ENCODE results near the gene RASAL2.

- TF ChIP-seq, protein P1, sequence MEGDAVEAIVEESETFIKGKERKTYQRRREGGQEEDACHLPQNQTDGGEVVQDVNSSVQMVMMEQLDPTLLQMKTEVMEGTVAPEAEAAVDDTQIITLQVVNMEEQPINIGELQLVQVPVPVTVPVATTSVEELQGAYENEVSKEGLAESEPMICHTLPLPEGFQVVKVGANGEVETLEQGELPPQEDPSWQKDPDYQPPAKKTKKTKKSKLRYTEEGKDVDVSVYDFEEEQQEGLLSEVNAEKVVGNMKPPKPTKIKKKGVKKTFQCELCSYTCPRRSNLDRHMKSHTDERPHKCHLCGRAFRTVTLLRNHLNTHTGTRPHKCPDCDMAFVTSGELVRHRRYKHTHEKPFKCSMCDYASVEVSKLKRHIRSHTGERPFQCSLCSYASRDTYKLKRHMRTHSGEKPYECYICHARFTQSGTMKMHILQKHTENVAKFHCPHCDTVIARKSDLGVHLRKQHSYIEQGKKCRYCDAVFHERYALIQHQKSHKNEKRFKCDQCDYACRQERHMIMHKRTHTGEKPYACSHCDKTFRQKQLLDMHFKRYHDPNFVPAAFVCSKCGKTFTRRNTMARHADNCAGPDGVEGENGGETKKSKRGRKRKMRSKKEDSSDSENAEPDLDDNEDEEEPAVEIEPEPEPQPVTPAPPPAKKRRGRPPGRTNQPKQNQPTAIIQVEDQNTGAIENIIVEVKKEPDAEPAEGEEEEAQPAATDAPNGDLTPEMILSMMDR (conservative IDR thresholded peaks at IDR 0.05; ENCODE audit: low read length): no peak
- no peak for TF ChIP-seq EZH2phosphoT487 (IDR thresholded peaks at IDR 0.05; ENCODE audit: borderline replicate concordance)
These were observed 373.9 kb downstream of the RASAL2 start for GRCh38 chr1:178467837-178468236.

All from Loucy (cell line).